ENCODE measurements around the gene GPR89A.
"Not testable (repeated sequence)": the region's sequence is repeated elsewhere in the genome, so short reads cannot be mapped to it uniquely, and the experiment has no call there.

- TF ChIP-seq, protein P1, sequence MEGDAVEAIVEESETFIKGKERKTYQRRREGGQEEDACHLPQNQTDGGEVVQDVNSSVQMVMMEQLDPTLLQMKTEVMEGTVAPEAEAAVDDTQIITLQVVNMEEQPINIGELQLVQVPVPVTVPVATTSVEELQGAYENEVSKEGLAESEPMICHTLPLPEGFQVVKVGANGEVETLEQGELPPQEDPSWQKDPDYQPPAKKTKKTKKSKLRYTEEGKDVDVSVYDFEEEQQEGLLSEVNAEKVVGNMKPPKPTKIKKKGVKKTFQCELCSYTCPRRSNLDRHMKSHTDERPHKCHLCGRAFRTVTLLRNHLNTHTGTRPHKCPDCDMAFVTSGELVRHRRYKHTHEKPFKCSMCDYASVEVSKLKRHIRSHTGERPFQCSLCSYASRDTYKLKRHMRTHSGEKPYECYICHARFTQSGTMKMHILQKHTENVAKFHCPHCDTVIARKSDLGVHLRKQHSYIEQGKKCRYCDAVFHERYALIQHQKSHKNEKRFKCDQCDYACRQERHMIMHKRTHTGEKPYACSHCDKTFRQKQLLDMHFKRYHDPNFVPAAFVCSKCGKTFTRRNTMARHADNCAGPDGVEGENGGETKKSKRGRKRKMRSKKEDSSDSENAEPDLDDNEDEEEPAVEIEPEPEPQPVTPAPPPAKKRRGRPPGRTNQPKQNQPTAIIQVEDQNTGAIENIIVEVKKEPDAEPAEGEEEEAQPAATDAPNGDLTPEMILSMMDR (IDR thresholded peaks at IDR 0.05; ENCODE audit: low read depth, low read length, poor library complexity, severe bottlenecking), result not testable (repeated sequence)
- not testable (repeated sequence) for TF ChIP-seq EZH2phosphoT487 (IDR thresholded peaks at IDR 0.05; ENCODE audit: borderline replicate concordance, low read length)
Observed at GRCh38 chr1:145636237-145636636, 28.4 kb downstream of the GPR89A start.
